GM19468 (cell line): ENCODE results near the gene DAPK1.

ENCODE experiments used
- ATAC-seq: cut with Tn5 transposase; IDR thresholded peaks from one replicate; pipeline ENCODE4 v1.9.1; 2021; ENCODE audit warnings: mild to moderate bottlenecking, moderate library complexity, moderate number of reproducible peaks; ENCODE audit not compliant: unreplicated experiment; ENCODE audit errors: extremely low read depth

Gene DAPK1

DNA sequence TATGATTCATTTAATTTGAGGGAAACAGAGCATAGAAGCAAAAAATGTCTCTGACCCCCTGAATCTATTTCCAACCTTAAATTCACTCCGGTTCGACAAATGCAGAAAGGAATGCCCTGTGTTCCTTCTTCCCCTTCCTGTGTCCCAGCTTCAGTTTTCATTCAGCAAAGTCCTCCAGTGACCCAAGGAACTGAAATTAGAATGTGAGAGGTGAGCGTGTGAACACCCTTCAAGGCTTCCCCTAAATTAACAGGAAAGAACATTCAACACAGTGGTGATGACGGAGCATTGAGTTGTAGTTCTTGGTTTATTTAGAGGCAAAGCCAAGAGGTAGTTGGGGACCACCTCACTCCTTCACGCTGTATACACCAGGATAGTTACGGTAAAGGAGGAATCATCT lies 130.7 kb downstream of the DAPK1 start:
- ATAC-seq, result no peak

DNA sequence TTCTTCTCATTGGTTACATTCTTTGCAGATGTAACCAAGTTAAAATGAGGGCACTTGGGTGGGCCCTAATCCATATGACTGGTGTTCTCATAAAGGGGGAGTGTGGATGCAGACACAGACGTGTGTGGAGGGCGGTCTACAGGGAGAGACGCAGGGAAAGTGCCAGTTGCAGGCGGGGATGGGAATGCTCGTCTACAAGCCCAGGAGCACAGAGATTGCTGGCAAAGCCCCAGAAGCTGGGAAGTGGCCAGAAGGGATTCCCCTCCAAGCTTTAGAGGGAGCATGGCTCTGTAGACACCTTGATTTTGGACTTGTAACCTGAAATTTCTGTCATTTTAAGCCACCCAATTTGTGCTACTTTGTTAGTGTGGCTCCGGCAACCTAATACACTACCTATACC lies 131.4 kb downstream of the DAPK1 start:
- no peak for ATAC-seq

DNA sequence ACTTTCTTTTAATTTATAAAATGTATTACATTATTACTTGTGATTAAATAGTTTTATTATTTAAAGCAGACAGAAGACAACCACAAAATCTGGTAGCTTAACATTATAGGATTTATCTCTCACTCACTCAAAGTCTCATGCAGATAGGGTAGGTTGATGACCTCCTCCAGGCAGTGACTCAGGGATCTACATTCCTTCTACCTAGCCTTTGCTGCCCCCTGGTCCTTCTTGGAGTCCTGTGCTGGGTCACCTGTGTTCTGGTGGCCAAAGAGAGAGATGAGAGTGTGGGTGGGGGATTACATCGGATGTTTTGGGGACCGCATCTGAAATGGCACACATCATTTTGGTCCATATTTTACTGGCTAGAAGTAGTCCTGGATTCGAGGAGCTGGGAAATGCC lies 132.6 kb downstream of the DAPK1 start:
- ATAC-seq, result no peak

DNA sequence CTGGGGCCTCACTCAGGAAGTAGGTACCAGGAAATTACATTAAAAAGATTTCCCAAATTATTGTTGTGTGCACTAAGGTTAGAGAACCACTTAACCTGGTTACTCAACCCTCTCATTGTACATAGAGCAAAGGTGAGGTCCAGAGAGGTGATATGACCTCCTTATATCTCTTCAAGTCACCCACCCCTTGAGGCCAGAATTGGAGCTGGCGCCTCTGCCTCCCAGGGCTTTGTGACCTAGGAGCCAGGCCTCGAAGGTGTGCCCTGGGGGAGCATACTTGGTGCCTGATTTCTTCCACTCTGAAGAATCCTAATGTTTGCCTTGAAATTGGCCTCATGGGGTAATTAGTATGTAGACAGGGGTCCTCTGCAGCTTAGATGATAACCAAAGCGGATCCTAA lies 133.2 kb downstream of the DAPK1 start:
- ATAC-seq, result no peak

DNA sequence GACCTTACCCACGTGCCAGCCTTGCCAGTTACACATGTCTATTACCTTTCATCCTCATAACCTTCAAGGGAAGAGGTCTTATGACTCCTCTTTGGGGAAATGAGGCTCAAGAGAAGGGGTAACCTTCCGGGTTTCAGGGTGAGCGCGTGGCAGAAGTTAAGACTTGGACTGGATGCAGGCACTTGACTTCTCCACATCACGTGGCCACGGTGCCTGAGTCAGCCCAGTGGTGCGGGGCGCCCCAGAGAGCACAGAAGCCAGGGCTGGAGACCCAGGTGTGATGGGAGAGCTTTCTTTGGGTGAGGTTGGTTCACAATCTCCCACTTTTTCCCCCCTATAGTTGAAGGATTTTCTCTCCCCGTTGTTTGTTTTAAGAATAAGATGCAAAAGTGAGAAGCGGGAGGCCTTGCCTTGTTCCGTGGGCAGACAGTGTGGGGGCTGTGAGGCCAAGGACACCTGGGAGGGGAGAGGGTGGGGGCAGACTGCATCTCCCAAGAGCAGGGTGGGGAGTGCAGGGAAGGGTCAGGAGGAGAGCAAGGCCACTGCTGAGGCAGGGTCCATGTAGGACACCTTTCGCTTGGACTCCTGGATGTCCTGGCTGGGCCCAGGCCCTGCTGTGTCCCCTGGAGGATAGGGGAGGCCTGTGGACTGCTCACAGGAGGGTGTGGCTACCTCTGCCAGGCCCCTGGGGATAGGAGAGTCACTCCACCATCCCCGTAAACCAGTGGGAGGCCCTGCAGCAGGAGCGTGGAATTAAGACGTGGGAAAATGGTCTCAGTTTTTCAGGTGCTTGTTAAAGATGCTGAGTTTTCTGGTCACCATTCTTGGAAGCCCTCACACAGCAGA lies 138.2 kb downstream of the DAPK1 start:
- ATAC-seq, result no peak

DNA sequence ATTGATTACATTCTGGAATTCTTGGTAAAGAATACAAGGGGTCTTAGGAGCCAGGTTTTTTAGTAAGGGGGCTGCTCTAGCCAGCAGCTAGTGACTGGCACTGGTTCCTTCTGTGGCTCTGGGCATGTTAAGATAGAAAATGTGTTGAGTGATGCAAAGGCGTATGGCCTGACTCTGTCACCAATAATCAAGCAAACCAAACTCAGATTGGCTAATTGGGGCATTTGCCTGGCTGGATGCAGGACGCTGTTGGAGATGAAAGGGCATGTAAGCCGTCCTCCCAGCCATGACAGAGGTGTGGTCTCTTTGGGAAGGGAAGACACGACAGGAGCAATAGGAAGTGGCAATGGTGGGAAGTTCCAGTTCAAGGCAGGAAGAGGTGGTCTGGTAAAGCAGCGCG lies 140.6 kb downstream of the DAPK1 start:
- no peak for ATAC-seq

DNA sequence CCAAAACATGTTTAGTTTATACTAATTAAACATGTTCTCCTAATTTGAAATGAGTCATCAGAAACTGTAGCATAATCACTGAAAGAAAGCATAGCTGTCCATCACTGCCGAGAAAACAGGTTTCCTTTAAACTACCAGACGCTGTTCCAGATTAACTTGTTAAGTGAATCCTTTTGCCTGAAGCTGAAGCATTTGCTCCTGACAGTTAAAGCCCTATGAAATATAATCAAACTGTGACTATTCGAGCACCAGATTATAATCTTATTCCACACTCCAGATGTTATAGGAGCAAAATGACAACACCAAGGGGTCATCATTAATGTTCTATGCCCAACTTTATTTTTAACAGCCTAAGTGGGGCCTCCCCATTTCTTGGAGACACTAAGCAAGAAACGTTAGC lies 142.3 kb downstream of the DAPK1 start:
- no peak for ATAC-seq

DNA sequence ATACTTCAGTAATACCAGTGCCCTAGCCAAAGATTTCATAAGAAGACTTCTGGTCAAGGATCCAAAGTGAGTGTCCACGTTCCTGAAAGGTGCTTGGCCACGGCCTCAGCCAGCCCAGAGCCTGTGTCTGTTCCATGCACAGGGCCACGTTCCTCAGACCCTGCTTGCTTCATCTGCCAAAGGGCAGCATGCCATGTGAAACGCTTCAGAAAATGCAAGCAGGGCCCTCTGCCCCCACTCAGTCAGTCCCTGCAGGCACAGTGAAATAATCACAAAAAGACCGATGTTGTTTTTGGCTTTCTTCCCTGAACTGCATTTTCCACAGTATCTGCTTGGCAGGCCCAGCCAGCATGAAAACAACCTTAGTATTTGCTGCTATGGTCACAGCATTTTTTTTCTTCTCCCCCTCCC lies 142.7 kb downstream of the DAPK1 start:
- no peak for ATAC-seq

DNA sequence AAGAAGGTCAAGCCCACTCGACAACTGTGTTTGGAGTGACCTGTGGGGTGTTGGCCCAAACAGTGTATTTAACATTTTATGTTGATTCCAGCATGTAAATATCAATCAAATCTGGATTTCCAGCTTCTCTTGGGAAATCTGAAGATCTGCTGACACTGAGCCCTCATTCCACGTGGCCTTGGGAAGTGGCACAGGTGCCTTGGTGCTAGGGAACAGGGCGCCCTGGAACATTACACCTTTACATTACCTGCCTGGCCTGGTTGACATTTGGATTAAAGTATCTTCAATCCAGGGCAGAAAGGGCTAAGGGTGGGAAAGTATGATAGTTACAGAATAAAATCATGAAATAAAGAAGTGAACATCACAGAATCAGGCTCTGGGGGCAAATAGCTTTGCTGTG lies 143.4 kb downstream of the DAPK1 start:
- no peak for ATAC-seq

DNA sequence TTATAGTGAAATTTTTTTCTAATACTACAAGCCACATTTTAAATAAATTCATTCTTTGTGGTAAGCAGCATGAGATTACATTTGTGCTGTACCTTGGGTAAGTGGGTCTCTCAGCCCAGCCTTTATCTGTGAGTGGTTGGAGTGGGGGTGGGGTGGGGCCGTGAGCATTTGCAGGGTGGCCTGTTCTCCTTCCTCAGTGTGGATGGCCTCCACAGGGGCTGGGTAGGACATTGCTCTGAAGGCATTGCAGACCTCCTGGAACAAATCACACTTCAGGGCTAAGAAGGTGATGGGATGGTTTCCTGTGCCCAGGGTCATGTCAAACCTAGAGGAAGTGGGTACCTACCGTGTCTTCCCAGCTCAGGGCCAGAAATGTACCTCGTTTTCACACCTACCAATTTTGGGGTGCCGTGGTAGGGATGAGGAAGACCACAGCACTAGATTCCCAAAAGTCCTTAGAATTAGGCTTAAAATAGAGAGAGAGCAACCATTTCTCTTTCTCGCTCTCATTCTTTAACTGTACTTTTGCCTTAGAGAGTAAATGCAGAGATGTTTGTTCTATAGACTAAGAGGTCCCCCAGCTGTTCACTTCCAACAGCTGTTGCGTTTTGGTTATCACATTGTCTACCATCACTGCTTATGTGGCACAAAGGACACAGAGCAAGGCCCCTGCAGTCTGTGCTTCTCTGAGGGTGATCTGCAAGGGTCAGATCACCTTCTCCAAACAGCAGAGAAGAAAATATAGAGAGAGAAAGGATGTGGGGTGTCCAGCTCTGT lies 144.9 kb downstream of the DAPK1 start:
- ATAC-seq, result no peak

DNA sequence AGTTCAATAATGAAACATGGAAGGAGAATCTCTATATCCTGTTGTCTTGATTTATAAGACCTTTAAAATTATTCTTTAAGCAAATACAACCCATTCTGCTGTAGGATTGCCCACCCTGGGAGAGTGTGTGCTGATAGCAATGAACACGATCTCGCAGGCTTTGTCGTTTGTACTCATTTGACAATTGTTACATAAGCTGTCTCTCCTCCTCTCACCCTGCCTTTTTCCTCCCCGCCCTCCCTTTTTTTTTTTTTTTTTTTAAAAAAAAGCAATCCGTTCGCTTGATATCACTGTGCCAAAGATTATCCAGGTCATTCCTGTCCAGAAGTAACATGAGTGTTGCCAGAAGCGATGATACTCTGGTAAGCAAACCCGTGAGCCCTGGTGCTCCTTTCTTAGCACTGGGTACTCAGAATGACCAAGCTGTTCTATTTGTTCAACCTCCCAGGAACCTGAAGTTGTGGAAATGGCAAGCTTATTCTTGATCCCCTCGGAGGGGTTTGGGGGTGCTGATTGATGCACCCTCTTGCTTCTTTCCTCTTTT lies 145.5 kb downstream of the DAPK1 start:
- ATAC-seq, result no peak

DNA sequence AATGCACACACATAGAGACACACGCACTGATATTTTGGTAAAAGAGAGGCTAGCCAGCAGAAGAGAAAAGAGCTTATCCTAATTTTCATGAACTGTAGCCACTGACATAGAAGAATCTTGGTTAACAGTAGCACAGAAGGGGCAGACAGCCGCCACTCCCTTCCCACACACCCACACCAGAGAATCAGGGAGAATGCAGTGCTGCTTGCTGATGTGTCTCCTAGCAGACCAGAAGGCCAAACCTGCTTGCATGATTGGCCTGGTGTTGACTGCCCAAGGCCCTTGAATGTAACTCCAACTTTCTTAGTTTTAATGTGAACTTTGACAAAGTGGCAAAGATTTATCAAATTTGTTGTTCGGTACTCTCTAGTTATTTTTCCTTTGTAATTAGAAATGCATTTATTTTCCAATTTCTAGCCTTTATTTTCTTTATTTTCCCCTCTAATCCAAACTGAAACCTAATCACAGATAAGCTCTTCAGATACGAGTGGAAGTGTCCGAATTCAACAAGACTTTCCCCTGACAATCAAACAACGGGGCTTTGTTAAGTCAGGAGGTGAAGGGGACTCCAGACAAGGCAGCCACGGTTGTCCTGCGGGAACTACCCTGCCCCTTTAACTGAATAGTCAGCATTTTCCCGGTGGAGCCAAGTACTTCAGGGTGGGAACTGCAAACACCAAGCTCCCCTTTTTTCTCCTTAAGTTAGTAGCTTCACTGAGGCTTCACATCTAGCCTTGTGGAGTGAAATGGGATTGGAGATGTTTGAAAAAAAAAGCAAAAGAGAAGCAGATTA lies 146.3 kb downstream of the DAPK1 start:
- ATAC-seq, result no peak

DNA sequence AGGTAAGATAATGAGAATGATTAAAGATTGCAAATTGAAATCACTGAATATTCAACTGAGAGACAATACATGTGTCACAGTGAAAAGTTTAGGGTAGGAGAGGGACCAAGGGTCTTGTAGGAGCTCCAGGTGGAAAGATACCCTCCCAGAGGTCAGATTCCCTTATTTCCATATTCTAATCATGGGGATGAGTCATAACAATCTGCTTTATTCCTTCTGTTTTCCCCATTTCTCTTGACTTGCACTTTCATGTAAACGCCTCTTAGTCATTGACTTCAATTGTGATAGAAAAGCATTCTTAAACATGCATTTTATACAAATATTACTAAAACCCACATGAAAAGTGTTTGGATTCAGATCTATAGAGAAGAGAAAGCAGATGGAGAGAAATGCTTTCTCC lies 147.0 kb downstream of the DAPK1 start:
- ATAC-seq, result no peak

DNA sequence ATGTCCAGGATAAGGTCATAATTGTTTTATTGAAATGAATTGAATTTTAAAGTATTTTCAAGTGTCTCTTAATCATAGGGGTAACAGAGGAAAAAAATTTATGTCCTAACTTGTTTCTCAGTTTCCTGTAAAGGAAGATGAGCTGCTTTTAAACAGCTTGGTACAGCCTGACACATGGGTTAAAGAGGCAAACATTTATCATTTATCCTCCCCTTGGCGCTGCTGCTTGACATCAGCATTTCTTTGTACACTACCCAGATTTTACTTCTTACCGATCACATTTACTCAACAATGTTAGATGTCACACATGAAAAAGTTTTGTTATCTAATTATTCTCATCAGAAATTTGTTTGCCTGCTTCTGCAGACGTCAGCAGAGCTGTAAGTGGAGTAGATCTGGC lies 148.9 kb downstream of the DAPK1 start:
- no peak for ATAC-seq

DNA sequence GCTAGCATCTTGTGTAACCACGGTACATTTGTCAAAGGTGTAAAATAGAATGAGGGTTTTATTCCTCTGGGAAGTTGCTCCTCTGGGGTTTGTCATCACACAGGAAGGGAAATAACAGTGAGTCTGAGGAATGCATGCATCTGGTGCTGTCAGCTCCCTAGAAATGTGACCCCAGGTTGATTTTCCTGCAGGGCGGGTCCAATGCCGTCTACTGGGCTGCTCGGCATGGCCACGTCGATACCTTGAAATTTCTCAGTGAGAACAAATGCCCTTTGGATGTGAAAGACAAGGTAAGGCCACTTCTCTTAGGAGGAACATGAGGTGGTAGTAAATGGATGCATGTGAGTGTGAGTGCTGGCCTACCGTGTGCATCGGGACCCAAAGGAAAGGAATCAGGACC lies 149.4 kb downstream of the DAPK1 start:
- ATAC-seq, result no peak

DNA sequence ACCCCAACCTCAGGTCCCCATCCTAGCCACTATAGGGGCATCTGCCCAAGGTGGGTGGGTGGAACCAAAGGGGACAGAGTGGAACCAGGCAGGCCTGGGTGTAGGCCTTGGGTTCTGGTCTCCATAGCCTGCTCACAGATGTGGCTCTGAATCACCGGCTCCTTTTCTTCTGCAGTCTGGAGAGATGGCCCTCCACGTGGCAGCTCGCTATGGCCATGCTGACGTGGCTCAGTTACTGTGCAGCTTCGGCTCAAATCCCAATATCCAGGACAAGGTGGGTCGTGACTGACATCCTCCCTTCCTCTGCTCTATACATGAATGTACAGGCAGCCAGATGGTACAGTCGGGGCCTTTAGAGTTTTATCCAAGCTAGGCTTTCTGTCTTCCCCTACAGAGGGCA lies 150.9 kb downstream of the DAPK1 start:
- ATAC-seq, result no peak

DNA sequence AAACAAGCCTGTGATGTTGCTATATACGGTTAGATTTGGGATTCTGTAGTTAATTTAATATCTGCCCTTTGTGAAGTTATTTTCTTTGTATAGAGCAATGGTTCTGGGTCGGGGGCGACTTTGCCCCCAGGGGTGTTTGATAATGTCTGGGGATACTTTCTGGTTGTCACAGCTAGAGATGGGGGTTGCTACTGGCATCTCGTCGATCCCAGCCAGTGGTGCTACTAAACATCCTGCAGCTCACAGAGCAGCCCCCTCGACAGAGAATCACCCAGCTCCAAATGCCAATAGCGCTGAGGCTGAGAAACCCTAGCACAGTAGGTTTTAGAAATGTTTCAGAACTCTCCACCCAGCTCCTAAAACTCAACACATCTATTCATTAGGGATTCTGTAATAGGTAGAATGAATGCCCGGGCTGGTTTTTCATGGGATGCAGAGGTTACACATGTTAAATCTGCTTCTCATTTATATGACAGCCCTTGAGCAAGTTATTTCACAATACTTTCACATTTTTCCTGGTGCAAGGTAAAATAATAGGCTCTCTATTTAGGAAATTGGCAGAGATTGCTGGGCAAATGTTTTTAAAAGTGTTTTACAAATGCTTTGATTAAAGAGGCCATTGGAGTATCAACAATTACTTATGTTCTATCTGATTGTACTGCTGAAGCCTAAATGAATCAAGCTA lies 153.1 kb downstream of the DAPK1 start:
- ATAC-seq, result no peak

DNA sequence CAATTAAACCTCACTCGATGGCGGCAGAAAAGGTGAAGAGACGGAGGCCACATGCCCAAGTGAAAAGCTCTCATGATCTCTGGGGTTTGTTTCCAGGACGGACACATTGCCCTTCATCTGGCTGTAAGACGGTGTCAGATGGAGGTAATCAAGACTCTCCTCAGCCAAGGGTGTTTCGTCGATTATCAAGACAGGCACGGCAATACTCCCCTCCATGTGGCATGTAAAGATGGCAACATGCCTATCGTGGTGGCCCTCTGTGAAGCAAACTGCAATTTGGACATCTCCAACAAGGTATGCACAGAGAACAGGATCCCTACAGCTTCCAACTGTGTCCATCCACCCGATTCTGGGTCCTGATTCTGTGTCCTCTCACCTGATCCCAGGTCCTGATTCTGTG lies 153.8 kb downstream of the DAPK1 start:
- ATAC-seq, result no peak

DNA sequence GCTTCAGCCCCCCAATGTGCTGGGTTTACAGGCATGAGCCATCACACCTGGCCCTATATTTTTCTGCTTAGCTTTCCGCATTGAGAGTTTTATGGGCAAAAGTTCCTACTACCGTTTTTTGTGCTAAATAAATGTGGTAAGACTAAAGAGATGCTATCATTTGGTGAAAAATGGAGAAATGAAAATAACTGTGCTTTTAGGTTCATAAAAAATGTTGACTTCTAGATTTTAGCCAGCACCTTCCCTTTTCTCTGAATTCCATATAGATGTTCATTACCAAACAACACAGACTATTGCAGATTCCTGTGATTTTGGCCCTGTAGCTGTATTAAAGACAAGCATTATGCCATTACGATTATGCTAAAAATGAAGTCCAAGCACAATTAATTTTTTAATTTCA lies 156.3 kb downstream of the DAPK1 start:
- ATAC-seq, result no peak

DNA sequence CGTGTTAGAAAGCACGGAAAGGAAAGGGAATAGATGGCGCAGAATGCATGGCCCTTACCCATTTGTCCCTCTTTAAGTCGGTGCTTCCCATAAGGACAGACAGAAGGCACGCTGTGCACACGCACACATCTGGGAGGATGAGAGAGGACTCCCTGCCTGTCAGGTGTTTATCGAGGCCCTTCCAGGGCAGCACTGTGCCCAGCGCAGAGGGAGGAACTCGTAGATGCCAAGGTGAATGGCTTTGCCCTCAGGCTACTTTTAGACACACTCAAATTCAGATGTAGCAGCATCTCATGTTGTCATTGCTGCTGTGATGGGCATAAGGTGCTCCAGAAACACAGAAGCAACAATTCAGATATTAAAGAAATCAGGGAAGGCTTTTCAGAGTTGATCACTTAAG lies 158.1 kb downstream of the DAPK1 start:
- no peak for ATAC-seq
